Neural cell (in vitro differentiated cells): Measurements from ENCODE around the gene POLR1E.

ENCODE experiments used
- EZH2 ChIP-seq: fragments of 200-600, 300-800 bp; shearing (Covaris generic), sonication (generic); IDR thresholded peaks from 2 replicates; pipeline ENCODE4 v1.6.1; 2014; ENCODE audit warnings: antibody characterized with exemption, low read length, borderline replicate concordance, mild to moderate bottlenecking; ENCODE audit not compliant: insufficient read depth, poor library complexity, severe bottlenecking
- TF ChIP-seq, protein P1 (sequence below): fragments of 450-650 bp; IDR thresholded peaks from 2 replicates; pipeline ENCODE4 v1.5.1; 2014; ENCODE audit warnings: antibody characterized with exemption, mild to moderate bottlenecking, moderate library complexity; ENCODE audit not compliant: poor library complexity, severe bottlenecking

DNA sequence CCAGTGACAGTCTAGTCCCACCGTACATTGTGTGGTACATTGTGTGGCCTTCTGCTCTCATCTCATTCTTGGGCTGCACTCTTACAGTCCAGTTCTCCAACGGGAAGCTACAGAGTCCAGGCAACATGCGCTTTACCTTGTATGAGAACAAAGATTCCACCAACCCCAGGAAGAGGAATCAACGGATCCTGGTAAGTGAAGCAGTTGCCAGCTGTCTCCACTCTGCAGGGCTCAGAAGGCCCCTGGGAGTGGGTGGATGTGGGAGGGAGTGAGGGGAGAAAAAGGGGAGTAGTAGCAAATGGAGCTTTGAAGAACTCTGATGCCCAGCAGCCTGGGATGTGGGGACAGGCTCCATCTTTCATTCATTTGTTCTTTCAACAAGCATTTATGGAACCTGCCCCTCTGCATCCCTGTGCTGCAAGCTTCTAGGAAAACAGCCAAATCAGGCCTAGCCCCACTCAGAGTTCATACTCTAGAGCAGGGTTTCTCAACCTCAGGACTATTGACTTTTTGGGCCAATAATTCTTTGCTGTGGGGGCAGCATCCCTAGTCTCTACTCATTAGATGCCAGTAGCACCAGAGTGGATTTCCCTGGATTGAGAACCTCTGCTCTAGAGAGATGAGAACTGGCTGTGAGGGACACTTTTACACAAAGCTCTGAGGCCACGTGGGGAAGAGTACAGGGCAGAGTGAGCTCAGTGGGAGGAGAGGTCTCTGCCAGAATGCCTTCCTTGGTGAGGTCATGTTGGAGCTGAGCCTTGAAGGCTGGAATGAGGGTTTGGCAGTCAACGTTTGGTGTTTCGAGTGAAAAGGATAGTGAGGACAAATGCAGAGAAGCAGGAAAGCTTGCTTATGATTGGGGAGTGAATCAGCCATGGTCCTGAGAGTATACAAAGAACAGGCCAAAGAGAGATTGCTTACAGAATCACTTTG is 1.1 kb downstream of the POLR1E start:
- TF ChIP-seq, protein P1, sequence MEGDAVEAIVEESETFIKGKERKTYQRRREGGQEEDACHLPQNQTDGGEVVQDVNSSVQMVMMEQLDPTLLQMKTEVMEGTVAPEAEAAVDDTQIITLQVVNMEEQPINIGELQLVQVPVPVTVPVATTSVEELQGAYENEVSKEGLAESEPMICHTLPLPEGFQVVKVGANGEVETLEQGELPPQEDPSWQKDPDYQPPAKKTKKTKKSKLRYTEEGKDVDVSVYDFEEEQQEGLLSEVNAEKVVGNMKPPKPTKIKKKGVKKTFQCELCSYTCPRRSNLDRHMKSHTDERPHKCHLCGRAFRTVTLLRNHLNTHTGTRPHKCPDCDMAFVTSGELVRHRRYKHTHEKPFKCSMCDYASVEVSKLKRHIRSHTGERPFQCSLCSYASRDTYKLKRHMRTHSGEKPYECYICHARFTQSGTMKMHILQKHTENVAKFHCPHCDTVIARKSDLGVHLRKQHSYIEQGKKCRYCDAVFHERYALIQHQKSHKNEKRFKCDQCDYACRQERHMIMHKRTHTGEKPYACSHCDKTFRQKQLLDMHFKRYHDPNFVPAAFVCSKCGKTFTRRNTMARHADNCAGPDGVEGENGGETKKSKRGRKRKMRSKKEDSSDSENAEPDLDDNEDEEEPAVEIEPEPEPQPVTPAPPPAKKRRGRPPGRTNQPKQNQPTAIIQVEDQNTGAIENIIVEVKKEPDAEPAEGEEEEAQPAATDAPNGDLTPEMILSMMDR, result no peak
- TF ChIP-seq EZH2, result no peak
